Ramos (cell line): ENCODE results near the gene VPS36.
"Not testable (repeated sequence)": the region's sequence is repeated elsewhere in the genome, so short reads cannot be mapped to it uniquely, and the experiment has no call there.

Experiments used
- in situ Hi-C: fragments of 300-500 bp; cut with MboI; formaldehyde crosslinking; loops from one replicate; pipeline ENCODE4 v1.14.3; 2022; ENCODE audit warnings: low sequenced_read_pairs; ENCODE audit not compliant: unreplicated experiment

VPS36 gene

GRCh38 chr13:52447815-52448552 lies 2.5 kb downstream of the VPS36 start:
- in situ Hi-C loops: no loop called here

GRCh38 chr13:52447354-52447753 lies 3.1 kb downstream of the VPS36 start:
- in situ Hi-C loops: no loop called here

GRCh38 chr13:52446265-52446664 lies 4.2 kb downstream of the VPS36 start:
- in situ Hi-C loops: no loop called here

- in situ Hi-C loops: no loop called here
Measured at GRCh38 chr13:52432456-52432855, 18.0 kb downstream of the VPS36 start.

- in situ Hi-C loops: no loop called here
Measured at GRCh38 chr13:52428295-52428694, 22.1 kb downstream of the VPS36 start.

GRCh38 chr13:52421216-52421615 lies 29.2 kb downstream of the VPS36 start:
- in situ Hi-C loops: no loop called here

- in situ Hi-C loops: no loop called here
Measured at GRCh38 chr13:52419080-52419479, 31.4 kb downstream of the VPS36 start.

- in situ Hi-C loops: no loop called here
Measured at GRCh38 chr13:52414963-52415362, 35.5 kb downstream of the VPS36 start.

- in situ Hi-C loops: no loop called here
Measured at GRCh38 chr13:52414051-52414450, 36.4 kb downstream of the VPS36 start.

- in situ Hi-C loops: no loop called here
Measured at GRCh38 chr13:52412128-52412527, 38.3 kb downstream of the VPS36 start.

- in situ Hi-C loops: no loop called here
Measured at GRCh38 chr13:52411629-52412028, 38.8 kb downstream of the VPS36 start.

GRCh38 chr13:52408071-52408658 lies 42.3 kb downstream of the VPS36 start:
- in situ Hi-C loops: not testable (repeated sequence)

- in situ Hi-C loops: not testable (repeated sequence)
Measured at GRCh38 chr13:52407436-52407835, 43.0 kb downstream of the VPS36 start.

GRCh38 chr13:52406629-52407028 lies 43.8 kb downstream of the VPS36 start:
- in situ Hi-C loops: no loop called here

GRCh38 chr13:52405767-52406494 lies 44.5 kb downstream of the VPS36 start, which contains the start of gene THSD1:
TSS of gene THSD1 (minus strand) at chr13:52406172. CDS start at chr13:52402600, 3,572 bp downstream.
- in situ Hi-C loops: no loop called here

- in situ Hi-C loops: no loop called here
Measured at GRCh38 chr13:52405369-52405766, 45.1 kb downstream of the VPS36 start.

- in situ Hi-C loops: no loop called here
Measured at GRCh38 chr13:52399708-52400107, 50.7 kb downstream of the VPS36 start.

- in situ Hi-C loops: no loop called here
Measured at GRCh38 chr13:52399046-52399445, 51.4 kb downstream of the VPS36 start.

GRCh38 chr13:52395704-52396103 lies 54.7 kb downstream of the VPS36 start:
- in situ Hi-C loops: no loop called here

GRCh38 chr13:52394586-52394985 lies 55.8 kb downstream of the VPS36 start:
- in situ Hi-C loops: no loop called here
